Measurements from ENCODE around the gene KAZN.

The KAZN gene

DNA sequence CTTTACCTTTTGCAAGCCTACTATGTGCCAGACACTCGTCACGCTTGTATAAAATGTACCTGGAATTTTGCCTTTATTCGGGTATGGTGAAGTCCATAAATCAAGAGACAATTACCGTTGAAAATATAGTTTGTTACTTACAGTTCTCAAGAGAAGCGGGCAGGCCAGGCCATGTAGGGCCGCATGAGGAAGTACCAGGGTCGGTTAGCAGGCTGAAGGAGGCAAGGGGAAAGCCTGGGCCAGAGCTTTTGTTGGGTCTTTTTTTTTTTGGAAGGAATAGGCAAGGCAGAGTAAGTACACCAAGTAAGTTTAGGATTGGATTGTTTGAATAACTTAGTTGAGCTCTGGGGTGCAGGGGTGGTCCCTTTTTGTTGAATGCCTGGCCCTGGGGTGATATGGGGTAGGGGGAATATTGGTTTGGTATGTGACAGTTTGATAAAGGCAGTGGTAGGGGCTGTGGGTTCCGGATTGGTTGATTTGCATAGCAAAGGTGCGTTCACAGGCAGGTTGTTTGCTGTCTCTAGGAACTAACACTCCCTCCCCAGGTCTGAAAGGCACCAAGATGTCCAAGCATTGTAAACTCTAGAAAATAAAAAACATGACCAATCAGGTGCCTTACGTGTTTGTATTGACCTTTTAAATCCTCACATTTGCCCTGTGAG lies 80.7 kb downstream of the KAZN start:
- no peak for DNase-seq

DNA sequence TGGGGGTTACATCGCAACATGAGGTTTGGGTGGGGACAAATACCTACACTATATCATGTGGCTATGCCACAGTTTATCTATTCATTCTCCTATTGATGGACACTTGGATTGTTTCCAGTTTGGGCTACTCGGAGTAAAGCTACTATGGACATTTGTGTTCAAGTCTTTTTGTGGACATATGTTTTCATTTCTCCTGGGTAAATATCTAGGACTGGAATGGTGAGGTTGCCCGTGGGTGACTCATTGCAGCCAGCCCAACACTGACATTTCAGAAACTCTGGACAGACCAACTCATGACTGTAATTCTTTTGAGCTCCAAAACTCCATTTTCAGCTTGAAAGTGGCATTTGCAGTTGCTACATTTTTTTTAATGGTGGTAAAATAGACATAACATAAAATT lies 82.7 kb downstream of the KAZN start:
- no peak for DNase-seq

DNA sequence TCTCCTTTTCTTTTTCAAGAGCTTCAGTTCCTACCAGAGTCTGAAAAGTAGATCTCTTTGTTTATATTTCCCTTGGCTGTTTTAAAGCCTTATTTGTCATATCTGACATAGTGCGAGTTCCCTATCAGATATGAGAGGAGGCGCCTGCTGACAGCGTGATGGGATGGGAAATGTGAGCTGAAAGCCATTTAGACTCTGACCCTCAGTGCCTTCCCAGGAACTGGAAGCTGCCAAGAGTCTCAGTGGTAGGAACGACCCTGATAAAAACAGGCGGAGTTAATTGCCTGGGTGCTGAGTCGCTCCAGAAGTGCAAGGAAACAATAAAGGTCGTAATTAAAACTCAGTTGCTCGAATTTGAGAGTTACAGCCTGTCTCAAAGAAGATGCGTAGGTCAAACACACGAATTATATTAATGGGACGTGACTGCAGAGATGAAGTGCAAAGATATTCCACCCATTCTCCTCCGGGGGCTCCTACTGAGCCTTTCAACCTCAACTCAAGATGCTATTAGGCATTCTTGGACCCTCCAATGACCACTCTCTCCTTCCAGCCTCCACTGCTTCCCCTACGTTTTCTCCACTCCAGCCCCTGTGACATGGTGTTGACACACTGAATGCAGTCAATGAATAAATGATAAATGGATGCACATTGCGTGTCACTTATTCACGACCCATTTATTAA lies 84.6 kb downstream of the KAZN start:
- no peak for DNase-seq

DNA sequence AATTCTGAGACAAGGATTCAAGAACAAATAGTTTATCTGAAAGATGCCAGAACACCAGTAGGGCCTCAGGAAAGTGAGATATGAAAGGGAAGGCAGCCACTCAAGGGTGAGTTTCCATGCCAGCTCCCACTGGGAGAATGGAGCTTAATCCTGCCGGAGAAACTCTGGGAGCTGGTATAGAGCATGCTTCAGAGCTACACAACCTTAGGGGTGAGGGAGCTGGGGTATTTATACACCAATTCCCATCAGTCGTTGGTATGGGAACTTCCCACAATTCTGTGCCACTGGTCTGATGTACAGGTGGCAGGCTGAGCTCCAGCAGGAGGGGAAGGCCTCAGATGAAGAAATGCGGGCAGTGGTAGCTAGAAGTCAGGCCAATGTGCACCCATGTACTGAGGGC lies 86.6 kb downstream of the KAZN start:
- DNase-seq, result no peak

DNA sequence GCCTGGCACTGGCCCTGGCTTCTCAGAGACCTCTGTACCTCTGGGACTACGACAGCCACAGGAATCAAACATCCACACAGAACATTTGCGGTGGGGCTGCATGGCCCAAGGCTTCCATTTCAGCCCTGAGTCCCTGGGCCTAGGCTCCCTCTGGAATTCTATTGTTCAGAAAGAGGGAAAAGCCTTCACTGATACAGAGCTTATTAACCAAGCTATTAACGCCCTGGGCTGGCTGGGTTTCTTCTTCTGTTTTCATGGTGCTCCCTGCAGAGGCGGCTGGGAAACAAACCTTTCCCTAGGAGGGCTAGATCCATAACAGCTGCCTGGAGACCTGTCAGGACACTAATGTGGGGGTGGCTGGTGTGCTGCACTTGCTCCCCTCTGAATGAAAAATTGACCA lies 88.2 kb downstream of the KAZN start:
- DNase-seq, result no peak

DNA sequence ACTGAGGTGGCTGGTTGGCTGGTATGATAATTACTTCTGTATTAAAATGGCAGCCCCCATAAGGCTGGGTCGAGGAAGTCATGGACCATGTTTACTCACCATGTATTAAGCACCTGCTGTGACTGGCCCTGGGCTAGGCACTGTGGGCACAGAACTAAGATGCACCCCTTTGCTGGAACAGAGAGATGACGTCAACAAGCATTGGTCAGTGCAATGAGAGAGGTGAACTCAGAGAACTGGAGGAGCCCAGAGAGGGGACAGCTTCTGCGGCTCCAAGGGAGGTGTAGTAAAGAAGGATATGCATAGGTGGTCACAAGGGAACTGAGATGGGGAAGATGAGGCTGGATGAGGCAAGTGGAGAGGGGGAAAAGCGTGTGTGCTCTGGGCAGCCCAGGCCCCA lies 88.7 kb downstream of the KAZN start:
- DNase-seq, result no peak

DNA sequence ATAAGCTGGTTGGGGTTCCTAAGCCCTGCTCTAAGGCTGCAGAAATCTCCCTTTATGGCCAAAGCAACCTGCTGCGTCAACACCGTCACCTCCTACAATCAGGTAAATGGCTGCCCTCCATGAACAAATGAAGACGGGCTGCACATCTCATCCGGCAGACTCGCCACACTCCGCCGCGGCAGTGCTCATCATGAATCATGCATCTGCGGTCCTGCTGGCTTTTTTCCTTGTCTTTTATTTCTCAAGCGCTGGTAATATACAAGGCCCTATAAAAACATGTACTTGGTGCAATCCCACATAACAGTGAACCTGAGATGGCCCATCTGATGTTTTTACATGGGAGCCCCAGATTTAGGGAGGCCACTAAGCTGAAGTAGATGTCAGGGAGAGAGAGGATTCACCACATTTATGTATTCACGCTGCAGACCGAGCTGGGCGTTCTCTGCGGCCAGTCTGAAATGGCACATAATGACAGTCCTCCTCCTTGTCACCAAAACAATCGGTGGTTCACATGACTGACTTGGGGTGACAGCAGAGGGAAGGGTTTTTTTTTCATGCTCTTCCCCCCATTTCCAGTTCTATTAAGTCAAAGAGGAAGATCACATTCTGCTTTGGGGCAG lies 91.6 kb downstream of the KAZN start:
- no peak for DNase-seq

DNA sequence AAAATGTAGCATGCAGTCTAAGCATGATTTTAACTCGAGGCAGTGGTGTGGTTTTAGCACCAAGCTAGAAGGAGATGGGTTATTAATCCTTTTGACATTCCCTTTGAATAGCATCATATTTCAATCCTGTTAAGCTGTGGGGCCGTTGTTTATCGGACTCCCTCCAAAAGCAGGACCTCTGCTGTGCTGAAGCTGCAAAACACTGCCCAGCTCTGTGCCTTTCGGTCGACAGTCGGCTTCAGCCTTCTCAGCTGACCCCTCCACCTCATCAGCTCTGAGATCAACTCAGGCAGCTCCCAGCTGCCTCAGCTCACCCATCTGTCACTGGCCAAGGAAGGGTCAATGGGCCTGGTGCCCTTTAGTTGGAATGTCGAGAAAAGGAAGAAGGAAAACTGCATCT lies 95.5 kb downstream of the KAZN start:
- no peak for DNase-seq

DNA sequence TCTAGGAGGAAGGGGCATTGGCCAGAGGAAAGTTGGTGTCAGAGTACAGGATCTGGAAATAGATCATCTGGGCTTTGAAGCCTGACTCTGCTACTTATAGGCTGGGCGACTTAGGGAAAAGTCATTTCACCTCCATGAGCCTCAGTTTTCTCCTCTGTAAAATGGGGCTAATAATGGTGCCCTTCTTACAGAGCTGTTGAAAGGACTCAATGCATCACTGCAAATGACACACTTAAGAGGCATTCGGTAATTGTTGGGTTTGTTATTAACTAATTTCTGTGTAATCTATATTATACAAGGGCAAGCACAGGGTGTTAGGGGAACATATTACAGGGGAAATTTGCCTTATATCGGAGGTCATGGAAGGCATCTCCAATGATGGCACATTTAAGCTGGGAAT lies 96.1 kb downstream of the KAZN start:
- no peak for DNase-seq

DNA sequence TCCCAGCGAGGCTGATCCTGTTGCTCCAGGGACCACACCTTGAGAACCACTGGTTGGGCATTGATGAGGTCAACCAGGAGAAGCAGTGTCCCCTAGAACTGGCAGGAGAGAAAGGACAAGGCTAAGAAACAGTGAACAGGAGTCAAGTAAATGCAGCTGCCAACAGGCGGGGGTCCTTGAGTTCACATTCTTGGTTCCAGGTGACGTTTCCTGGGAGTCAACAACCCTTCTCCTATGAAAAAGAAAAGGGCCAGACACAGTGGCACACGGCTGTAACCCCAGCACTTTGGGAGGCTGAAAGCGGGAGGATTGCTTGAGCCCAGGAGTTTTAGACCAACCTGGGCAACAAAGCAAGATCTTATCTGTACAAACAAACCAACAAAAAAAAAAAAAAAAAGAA lies 98.3 kb downstream of the KAZN start:
- DNase-seq, result no peak

DNA sequence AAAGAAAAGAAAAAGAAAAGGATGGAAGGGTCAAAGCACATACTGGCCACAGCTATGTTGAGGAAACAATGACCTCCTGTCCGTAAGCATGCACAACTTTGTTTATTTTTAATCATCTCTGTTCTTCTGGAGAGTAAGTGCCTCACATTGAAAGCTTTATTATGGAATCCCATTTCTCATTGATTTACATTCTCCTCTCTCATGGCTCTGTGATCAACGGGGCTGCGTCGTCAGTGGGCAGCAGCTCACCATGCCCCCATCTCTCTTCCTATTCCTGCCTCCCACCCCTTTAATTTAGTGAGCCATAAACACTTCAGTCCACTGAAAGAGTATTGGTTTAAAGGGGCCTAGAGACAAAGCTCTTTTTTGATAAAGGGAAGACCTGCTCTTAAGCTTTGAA lies 98.9 kb downstream of the KAZN start:
- no peak for DNase-seq

DNA sequence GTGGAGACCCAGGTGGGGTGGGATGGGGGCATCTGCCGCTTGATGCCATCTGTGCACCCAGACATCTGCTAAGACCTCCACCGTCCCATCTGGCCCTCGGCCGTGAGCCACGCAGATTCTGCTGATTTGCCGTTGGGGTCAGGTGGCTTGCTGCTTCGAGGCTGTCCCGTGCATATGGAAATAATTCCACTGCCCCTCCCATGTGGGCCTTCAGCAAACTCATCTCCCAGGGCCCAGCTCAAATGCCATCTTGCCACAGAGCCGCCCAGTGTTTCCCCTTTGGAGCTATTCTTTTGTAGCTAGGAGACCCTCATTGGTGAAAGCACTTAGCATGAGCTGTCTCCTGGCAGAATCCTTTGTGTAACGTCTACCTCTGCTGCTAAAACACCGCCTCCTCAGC lies 99.8 kb downstream of the KAZN start:
- no peak for DNase-seq

DNA sequence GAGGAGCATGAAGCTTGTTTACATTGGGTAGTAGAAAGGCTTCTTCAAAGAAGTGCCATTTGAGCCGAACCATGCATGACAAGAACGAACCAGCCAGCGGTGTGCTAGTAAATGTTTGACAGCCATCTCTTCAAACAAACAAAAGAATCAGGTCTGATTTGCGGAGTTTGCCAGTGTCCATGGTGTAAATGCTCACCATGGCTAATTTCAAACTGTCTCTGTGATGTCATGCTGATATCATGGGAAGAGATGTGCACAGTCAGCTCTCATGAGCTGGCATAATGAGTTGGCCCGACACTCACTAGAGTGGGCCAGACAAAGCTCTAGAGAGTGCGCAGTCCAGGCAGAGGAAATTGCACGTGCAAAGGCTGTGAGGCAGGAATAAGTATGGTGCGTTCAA lies 101.1 kb downstream of the KAZN start:
- DNase-seq, result no peak

DNA sequence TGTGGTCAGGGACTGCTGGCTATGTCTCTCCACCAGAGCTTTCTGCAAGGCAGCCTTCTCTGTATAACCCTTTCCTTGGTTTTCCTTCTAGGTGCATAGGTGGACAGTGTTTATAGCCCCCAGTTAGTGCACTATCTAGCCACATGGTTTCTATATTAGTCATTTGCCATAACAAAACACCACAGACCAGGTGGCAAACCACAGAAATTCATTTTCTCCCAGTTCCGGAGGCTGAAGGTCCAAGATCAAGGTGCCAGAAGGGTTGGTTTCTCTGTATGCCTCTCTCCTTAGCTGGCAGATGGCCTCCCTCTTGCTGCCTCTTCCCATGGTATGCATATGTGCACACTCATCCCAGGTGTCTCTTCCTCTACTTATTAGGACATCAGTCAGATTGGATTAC lies 106.4 kb downstream of the KAZN start:
- DNase-seq, result no peak

DNA sequence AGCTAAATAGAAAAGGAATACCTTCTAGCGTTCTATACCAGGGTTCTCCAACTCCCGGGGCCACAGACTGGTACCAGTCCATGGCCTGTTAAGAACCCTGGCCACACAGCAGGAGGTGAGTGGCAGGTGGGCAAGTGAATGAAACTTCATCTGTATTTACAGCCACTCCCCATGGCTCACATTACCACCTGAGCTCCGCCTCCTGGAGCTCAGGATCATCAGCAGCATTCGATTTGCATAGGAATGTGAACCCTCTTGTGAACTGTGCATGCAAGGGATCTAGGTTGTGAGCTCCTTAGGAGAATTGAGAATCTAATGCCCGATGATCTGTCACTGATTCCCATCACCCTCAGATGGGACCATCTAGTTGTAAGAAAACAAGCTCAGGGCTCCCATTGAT lies 107.3 kb downstream of the KAZN start:
- DNase-seq, result no peak

DNA sequence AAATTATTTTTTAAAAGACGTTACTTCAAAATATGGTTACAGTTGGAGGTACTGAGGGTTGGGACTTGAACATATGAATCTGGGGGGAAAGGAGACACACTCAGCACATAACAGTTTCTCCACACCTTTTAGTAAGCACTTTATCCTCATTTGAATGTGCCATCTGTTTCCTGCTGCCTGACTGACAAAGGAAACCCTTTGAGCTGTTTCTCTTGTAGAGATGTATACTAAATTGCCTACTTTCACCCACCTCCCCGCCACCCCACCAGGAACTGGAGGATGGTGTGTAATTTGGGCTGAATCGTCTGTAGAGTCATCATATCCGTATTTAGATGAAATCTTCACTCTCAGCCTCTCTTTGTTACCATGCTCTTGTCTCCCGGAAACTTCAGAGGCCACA lies 108.1 kb downstream of the KAZN start:
- no peak for DNase-seq

DNA sequence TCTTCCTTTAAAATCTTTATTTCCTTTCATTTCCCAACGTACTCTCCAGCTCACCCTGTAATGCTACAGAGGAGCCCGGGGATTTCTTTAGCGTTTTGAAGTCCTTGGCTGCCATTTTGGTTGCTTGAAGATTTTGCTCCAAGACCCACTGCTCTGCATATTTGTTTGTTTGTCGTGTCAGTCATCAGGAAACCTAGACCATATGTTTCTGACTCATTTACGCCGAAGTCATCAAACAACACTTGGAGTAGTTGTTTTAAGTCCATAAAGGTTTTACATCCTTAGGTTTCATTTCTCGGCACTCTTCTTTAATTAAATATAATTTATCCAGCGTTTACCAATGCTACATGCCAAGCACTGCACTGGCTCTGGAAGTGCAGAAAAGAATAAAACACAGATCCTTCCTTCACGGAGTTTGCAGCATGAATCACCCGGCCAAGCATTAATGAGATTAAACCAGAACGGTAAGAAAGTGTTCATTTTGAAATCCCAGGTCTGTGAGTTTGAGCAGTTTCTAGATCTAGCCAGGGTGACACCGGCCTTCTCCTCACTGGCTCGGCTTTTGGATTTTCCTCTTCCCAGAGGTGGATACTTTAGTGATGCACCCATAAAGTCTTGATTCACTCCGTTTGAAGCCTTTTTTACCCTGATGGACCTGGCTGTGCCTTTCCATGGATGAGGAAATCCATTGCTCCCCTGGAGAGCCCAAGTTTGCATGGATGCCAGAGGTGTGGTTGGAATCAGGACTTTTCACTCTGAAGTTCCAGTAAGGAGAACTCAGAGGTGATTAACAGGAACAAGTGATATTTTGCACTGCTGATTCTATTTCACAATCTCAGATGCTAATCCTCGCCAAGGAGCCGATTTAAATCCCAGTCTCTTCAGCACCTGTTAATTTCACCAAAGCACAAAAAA lies 109.3 kb downstream of the KAZN start:
- DNase-seq, result no peak

DNA sequence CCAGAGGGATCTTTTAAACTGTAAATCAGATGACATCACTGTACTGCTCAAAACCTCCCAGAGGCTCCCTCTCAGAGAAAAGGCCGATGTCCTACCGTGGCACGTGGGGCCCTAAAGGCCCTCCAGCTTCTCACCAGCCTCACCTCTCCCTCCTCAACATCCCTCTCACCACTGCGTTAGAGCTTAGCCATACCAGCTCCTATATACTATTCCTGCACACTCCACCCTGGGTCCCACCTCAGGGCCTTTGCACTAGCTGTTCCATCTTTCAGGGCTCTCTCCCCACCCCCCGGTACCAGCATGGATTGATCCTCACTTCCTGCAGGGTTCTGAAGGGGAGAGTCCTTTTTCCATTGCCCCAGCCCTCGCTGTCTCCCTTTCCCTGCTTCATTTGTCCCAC lies 111.8 kb downstream of the KAZN start:
- no peak for DNase-seq

DNA sequence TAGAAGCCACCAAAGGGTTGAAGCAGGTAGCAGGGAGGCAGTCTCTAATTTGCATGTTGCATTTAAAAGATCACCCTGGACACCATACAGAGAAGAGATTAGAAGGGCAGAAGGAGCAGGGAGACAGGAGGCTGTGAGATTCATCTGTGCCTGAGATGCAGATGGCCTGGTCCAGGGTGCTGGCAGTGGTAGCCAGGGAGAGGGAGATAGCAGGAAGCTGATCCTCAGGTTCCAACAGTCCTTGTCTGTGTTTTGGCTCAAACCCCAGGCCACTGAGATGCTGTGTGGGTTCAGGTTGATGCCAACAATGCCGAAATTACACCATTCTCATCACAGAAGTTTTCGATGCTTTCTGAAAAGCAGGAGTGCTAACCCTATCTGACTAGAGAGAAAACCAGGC lies 113.7 kb downstream of the KAZN start:
- no peak for DNase-seq

DNA sequence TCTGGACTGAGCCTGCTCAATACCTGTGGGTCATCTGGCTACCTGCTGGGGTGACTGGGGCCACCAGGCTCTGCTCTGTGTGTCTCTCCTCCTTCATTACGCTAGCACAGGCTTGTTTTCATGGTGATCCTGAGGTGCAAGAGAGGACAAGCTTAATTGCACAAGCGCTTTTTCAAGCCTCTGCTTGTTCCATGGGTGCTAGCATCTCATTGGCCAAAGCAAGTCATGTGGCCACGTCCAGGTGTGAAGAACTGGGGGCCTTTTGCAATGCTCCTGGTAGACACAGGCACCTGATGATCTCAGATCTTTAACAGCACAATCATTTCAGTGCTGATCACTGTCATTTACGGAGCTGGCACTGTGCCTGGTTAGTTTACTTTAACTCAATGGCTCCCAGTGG lies 114.6 kb downstream of the KAZN start:
- DNase-seq, result no peak

DNA sequence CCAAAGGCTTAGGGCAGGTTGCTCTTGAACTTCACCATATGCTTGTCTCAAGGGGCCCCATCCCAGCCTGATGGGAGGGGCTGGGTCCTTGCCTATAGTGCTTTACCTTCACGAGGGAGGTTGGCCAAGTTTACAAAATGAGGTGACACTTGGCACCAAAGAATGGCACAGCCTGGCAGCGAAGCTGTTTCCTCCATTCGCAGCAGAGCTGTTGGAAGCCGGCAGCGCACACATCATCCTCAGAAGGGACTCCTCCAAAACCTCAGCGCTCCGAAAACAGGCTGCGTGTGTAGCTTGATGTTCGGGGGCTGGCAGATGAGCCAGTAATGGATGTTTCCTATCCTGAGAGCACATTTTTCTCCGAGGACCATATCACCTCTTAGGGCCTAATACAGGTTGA lies 116.8 kb downstream of the KAZN start:
- no peak for DNase-seq

DNA sequence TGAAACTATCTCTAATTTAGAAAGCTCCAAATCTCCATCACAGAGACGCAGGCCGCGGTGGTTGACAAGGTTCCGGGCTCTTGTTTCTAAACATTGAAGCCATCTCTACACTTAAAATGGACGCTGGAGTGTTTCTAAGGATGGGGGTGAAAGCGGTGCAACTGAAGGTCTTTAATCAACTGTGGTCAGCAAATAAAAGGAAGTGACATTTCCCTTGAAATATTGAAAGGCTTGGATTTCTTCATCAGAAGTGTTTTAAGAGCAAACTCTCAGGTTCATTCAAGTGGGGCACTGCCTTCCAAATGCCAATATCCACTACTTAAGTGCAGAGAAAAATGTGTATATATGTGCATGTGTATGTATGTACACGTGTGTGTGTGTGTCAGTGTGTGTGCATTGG lies 117.3 kb downstream of the KAZN start:
- no peak for DNase-seq

DNA sequence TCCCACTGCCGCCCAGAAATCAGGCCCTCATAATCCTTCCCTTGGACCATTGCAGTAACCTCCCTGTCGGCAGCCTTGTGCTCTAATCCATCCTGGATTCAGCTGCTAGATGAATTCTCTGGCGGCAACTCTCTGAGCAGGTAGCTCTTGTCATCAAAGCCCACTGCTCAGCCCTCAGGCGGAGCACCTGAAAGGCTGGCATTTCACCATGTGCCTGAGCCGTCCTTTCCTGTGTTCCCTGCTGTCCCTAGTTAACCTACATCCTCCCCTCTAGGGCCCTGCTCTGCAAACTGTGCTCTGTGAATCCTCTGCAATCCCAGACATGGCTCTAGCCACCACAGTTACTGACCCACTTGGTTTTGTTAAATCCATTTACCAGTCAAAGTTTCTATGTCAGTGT lies 118.0 kb downstream of the KAZN start:
- no peak for DNase-seq

DNA sequence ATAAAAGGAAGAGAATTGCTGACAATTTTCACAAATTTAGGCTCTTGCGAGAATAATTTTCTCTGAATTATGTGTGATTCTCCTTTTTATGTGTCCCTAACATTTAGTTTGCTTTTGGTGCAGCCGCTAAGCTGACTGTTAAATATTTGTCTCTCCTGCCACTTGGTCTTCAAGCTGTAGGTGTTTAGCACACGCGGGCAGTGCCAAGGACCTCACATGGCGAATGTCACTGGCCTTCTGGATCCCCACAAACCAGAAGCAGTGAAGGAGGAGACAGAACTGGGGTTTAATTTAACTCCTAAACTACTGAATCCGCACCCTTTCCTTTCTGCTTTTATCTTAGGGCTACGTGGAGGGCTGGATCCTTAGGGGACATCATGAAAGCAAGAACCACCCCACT lies 120.0 kb downstream of the KAZN start:
- no peak for DNase-seq

Measured in NK-92 treated with Interleukin-12 subunit alpha and Interleukin-12 subunit beta, amount 100 ng/mL, for 24 hours (cell line).